MCF 10A (cell line): ENCODE data around the gene DNAL1. TPM values are rescaled to one million over a fixed set of nuclear protein-coding genes. Genes with fewer than 3 reads are reported as not detected.

Experiments
- BruUV-seq: library from RNA; stranded (reverse); fragments of 400-500 nt; replicated peaks from 2 replicates; lab custom pipeline; 2021; lab: Mats Ljungman, UMichigan
- CTCF ChIA-PET: fragments of 300-600 bp; sonication (Branson Sonifier 250); formaldehyde crosslinking; extraction: SDS; loops from one replicate; lab custom pipeline; 2021; ENCODE audit warnings: antibody characterized with exemption, inconsistent platforms; lab: Yijun Ruan, JAX
- POLR2A ChIA-PET: fragments of 300-600, 350-650 bp; sonication (Branson Sonifier 250); formaldehyde crosslinking; extraction: SDS; loops from one replicate; lab custom pipeline; 2020; ENCODE audit warnings: antibody characterized with exemption, inconsistent platforms; lab: Yijun Ruan, JAX
- DNase-seq: peaks from one replicate; pipeline ENCODE4 v3.0.0-alpha.2; 2018; ENCODE audit not compliant: unreplicated experiment
- H3K27ac Mint-ChIP-seq: one replicate; pipeline ENCODE4 v1.8.0; 2022; ENCODE audit warnings: mild to moderate bottlenecking, low read depth, mixed read lengths; ENCODE audit not compliant: unreplicated experiment
- H3K27me3 Mint-ChIP-seq: one replicate; pipeline ENCODE4 v1.8.0; 2022; ENCODE audit warnings: mixed read lengths; ENCODE audit not compliant: insufficient read depth, unreplicated experiment
- H3K36me3 Mint-ChIP-seq: one replicate; pipeline ENCODE4 v1.8.0; 2022; ENCODE audit warnings: mild to moderate bottlenecking, moderate library complexity, mixed read lengths; ENCODE audit not compliant: insufficient read depth, unreplicated experiment
- H3K4me1 Mint-ChIP-seq: one replicate; pipeline ENCODE4 v1.8.0; 2022; ENCODE audit warnings: mixed read lengths; ENCODE audit not compliant: insufficient read depth, unreplicated experiment
- H3K4me3 Mint-ChIP-seq: one replicate; pipeline ENCODE4 v1.8.0; 2022; ENCODE audit warnings: mild to moderate bottlenecking, moderate library complexity, mixed read lengths; ENCODE audit not compliant: unreplicated experiment
- H3K9me3 Mint-ChIP-seq: one replicate; pipeline ENCODE4 v1.8.0; 2022; ENCODE audit warnings: mixed read lengths; ENCODE audit not compliant: unreplicated experiment
- intact Hi-C: fragments of 100-400 bp; cut with micrococcal nuclease; formaldehyde crosslinking; loops from 2 replicates; pipeline ENCODE4 v1.14.1; 2022
- total RNA-seq: library from RNA; stranded (reverse); gene quantifications from 2 replicates; pipeline ENCODE4 v1.2.3, GENCODE V29; 2022
- TF ChIP-seq, protein P1 (sequence below): fragments of 200-600 bp; IDR thresholded peaks from one replicate; pipeline ENCODE4 v1.8.0; 2022; ENCODE audit warnings: antibody characterized with exemption, mild to moderate bottlenecking; ENCODE audit not compliant: unreplicated experiment

DNAL1 gene
- total RNA-seq, 1 experiment from 2014 or later, result 18.5 TPM

DNA sequence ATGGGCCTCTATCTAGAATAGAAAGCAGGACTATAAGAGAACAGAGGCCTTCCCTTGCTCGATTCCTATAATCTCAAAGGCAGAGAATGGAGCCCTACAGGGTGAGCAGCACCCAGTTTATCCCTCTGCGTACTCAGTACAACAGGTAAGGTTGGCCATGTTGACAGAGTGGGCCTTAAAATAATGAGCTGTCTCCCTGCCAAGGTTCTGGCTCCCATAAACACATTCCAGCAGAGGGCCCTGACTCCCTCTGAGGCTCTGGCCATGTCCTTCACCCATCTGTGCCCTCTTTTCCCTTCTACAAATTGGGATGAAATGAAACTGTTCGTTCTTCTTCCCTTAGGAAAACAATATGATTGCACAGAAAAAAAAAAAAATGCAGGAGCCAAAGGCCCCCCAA is 86.3 kb downstream of the DNAL1 start:
- no peak overlapping the region for H3K4me3 Mint-ChIP-seq
- H3K4me1 Mint-ChIP-seq, result peaks cover 16% of the 10 kb centered on the region
- POLR2A ChIA-PET, result interaction anchor here (0.6 to 10.4 kb wide), 6 partner anchors 12 to 72 kb away, joined by 3 to 189 read pairs (median 4); a partner anchor contains a TSS
- H3K27ac Mint-ChIP-seq, result no peak overlapping the region
- TF ChIP-seq, protein P1, sequence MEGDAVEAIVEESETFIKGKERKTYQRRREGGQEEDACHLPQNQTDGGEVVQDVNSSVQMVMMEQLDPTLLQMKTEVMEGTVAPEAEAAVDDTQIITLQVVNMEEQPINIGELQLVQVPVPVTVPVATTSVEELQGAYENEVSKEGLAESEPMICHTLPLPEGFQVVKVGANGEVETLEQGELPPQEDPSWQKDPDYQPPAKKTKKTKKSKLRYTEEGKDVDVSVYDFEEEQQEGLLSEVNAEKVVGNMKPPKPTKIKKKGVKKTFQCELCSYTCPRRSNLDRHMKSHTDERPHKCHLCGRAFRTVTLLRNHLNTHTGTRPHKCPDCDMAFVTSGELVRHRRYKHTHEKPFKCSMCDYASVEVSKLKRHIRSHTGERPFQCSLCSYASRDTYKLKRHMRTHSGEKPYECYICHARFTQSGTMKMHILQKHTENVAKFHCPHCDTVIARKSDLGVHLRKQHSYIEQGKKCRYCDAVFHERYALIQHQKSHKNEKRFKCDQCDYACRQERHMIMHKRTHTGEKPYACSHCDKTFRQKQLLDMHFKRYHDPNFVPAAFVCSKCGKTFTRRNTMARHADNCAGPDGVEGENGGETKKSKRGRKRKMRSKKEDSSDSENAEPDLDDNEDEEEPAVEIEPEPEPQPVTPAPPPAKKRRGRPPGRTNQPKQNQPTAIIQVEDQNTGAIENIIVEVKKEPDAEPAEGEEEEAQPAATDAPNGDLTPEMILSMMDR, result no peak
- CTCF ChIA-PET, result interaction anchor here (0.5 to 5.1 kb wide), 5 partner anchors 9 to 126 kb away, joined by 3 to 59 read pairs (median 5); partner anchors contain the start of gene PTGR2
- intact Hi-C loops, result no loop called here
- no TSS peak for BruUV-seq
- DNase-seq, result no peak
- peaks cover 93% of the 10 kb centered on the region for H3K36me3 Mint-ChIP-seq
- H3K9me3 Mint-ChIP-seq, result no peaks in the 10 kb centered on the region
- H3K27me3 Mint-ChIP-seq, result no peaks in the 10 kb centered on the region

GRCh38 chr14:73732006-73732405 is 87.2 kb downstream of the DNAL1 start:
- intact Hi-C loops, result no loop called here
- ChIA-PET CTCF (interaction anchor here (0.6 to 1.8 kb wide), 6 partner anchors 9 to 149 kb away, joined by 3 to 8 read pairs (median 4); no protein-coding TSS in a partner anchor), POLR2A (interaction anchor here (0.6 to 3.2 kb wide), 6 partner anchors 9 to 147 kb away, joined by 3 to 13 read pairs (median 4); no protein-coding TSS in a partner anchor)
- peak overlapping the region; percentile 35 for H3K27ac Mint-ChIP-seq
- no peaks in the 10 kb centered on the region for H3K9me3 Mint-ChIP-seq
- H3K36me3 Mint-ChIP-seq, result peaks cover 93% of the 10 kb centered on the region
- peaks cover 11% of the 10 kb centered on the region for H3K4me1 Mint-ChIP-seq
- BruUV-seq, result no TSS peak
- no peak for DNase-seq
- no peak overlapping the region for H3K4me3 Mint-ChIP-seq
- no peaks in the 10 kb centered on the region for H3K27me3 Mint-ChIP-seq
- TF ChIP-seq, protein P1, result no peak

DNA sequence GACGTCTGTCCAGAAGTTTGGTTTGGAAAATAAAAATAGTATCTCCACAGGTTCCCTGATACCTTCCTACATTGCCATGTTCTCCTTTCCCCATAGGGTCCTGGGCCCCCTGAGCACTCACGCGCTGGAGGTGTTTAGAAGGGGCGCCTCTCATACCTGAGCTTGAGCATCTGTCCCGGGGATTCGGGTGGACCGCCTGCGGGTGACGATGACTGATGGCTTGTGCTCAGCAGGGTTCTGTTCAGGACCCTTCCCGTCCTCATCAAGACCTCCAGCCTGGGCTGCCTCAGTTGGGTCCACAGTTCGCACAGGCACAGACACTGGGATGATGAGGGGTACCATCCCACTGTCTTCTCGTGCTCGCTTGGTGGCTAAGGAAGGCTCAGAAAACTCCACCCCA is 92.1 kb downstream of the DNAL1 start:
- Mint-ChIP-seq H3K36me3 (peaks cover 84% of the 10 kb centered on the region), H3K27ac (no peak overlapping the region), H3K9me3 (no peaks in the 10 kb centered on the region), H3K27me3 (no peaks in the 10 kb centered on the region), H3K4me1 (peaks cover 21% of the 10 kb centered on the region), H3K4me3 (no peak overlapping the region)
- intact Hi-C loops, result no loop called here
- ChIA-PET POLR2A (no interaction called here), CTCF (no interaction called here)
- no peak for DNase-seq
- TF ChIP-seq, protein P1, result no peak
- BruUV-seq, result no TSS peak

DNA sequence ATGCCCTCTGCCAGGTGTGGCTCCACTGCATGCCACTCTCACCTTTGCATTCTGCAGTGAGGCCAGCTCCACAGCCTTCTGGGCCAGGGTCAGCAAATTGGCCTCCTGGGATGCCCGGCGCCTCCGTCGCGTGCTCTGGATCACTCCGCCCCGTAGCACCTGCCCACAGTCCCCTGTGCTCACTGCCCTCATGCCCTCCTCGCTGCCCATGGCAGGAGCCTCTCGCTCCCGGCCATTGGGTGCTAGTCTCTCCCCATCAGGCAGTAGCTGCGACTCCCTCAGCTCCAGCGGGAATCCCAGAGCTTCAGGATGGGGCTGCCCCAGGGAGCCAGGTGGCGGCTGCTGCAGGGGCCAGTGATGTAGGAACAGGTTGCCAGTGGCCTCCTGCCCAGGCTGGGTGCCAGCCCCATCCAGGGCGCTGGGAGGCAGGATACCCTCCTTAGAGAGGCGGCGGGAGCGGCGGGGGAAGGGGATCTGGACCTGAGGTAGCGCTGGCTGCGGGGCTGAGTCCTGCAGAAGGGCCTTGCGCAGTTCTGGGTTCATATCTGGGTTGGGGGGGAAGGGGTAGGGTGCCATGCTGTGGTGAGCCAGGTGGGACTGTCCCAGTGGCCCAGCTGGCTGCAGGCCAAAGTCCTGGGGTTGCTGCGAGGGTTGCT is 93.9 kb downstream of the DNAL1 start:
- Mint-ChIP-seq H3K36me3 (peaks cover 73% of the 10 kb centered on the region), H3K4me3 (no peak overlapping the region), H3K4me1 (peaks cover 39% of the 10 kb centered on the region), H3K9me3 (no peaks in the 10 kb centered on the region), H3K27me3 (no peaks in the 10 kb centered on the region), H3K27ac (no peak overlapping the region)
- TF ChIP-seq, protein P1, result no peak
- intact Hi-C loops, result no loop called here
- ChIA-PET CTCF (interaction anchor here (0.9 to 5.7 kb wide), 4 partner anchors 10 to 88 kb away, joined by 4 to 59 read pairs (median 8); no protein-coding TSS in a partner anchor), POLR2A (interaction anchor here (4.5 to 9.8 kb wide), 3 partner anchors 12 to 48 kb away, joined by 59 to 296 read pairs (median 106); a partner anchor contains a TSS)
- DNase-seq, result no peak
- no TSS peak for BruUV-seq
